GM19238 (cell line): Measurements from ENCODE around the gene IZUMO2.
"Not testable (repeated sequence)": the region's sequence is repeated elsewhere in the genome, so short reads cannot be mapped to it uniquely, and the experiment has no call there.

ENCODE experiments used
- DNase-seq: peaks from one replicate; pipeline ENCODE4 v3.0.0; 2011; ENCODE audit warnings: low spot score; ENCODE audit not compliant: insufficient read length

Gene IZUMO2

DNA sequence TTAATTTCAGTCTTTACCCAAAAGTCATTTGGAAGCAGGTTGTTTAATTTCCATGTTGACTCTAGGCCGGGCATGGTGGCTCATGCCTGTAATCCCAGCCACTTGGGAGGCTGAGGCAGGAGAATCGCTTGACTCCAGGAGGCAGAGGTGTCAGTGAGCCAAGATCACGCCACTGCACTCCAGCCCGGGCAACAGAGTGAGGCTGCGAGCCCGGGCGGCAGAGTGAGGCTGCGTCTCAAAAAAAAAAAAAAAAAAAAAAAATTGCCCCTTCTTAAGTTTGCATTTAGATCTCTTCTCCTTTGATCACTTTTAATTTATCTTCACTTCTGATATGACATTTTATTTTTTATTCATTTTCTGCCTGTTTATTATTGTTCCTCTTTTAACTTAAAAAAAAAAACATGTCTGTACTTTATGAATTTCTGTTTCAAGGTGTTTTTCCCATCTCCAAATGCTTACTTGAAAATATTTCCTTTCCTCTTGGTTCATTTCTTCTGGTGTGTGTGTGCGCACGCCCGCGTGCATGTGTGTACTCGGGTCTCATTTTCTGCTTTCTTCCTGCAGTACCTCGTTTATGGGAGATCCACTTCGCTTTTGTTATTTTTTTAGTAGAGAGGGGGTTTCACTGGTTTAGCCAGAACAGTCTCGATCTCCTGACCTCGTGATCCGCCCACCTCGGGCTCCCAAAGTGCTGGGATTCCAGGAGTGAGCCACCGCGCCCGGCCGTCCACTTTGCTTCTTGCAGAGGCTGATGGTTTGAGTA lies 26.3 kb downstream of the IZUMO2 start:
- not testable (repeated sequence) for DNase-seq

GRCh38 chr19:50135856-50136602 lies 27.1 kb downstream of the IZUMO2 start:
- not testable (repeated sequence) for DNase-seq

DNA sequence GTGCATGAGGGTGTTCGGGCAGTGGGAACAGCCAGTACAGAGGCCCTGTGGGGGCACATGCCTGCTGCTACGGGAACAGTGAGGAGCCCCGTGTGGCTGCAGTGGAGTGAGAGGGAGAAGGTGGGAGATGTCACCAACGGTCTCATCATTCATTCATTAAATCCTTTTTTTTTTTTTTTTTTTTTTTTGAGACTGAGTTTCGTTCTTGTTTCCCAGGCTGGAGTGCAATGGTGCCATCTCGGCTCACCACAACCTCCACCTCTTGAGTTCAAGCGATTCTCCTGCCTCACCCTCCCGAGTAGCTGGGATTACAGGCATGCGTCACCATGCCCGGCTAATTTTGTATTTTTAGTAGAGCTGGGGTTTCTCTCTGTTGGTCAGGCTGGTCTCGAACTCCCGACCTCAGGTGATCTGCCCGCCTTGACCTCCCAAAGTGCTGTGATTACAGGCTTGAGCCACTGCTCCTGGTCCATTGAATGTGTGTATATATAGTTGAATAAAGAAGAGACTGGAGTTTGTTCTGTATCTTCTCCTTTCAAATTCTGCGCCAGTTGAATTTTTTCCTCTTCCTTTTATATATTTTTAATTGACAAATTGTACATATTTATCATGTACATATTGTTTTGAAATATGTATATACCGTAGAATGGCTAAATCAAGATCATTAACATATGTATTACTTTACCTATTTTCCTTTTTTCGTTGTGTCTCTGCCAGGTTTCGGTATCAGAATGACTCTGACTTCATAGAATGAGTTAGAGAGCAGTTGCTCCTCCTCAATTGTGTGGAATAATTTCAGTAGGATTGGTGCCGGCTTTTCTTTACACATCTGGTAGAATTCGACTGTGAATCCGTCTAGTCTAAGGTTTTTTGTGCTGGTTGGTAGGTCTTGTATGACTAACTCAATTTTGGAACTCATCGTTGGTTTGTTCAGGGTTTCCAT lies 28.0 kb downstream of the IZUMO2 start:
- DNase-seq = not testable (repeated sequence)

- not testable (repeated sequence) for DNase-seq
Measured at GRCh38 chr19:50133518-50134492, 29.3 kb downstream of the IZUMO2 start.

GRCh38 chr19:50104012-50104411 lies 59.1 kb downstream of the IZUMO2 start:
- not testable (repeated sequence) for DNase-seq

DNA sequence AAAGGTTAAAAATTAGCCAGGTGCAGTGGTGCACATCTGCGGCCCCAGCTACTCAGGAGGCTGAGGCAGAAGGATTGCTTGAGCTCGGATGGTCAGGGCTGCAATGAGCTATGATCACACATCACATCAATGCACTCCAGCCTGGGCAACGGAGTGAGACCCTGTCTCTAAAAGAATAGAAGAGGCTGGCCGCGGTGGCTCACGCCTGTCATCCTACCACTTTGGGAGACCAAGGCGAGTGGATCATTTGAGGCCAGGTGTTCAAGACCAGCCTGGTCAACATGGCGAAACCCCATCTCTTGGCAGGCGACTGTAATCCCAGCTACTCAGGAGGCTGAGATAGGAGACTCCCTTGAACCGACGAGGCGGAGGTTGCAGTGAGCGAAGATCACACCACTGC lies 59.7 kb downstream of the IZUMO2 start:
- DNase-seq = not testable (repeated sequence)
